Vagina (tissue), 2 donors: Measurements from ENCODE around the gene RAB3GAP2. TPM values are rescaled to one million over a fixed set of nuclear protein-coding genes. Genes with fewer than 3 reads are reported as not detected.
"Not testable (repeated sequence)": the region's sequence is repeated elsewhere in the genome, so short reads cannot be mapped to it uniquely, and the experiment has no call there.

Experiments used
- DNase-seq, 2 donors: peaks; one replicate each; pipeline ENCODE4 v3.0.0-alpha.2; 2017; ENCODE audit errors: extremely low spot score in 2 of 2
- H3K27ac ChIP-seq: fragments of 200-600 bp; sonication (generic); one replicate; pipeline ENCODE4 v1.5.1; 2019
- H3K27me3 ChIP-seq: fragments of 200-600 bp; sonication (generic); one replicate; pipeline ENCODE4 v1.5.1; 2019
- H3K36me3 ChIP-seq, 2 donors: fragments of 200-600 bp; sonication (generic); one replicate each; pipeline ENCODE4 v1.5.1; 2017 to 2019
- H3K4me1 ChIP-seq: fragments of 200-600 bp; sonication (generic); one replicate; pipeline ENCODE4 v1.5.1; 2019
- H3K4me3 ChIP-seq, 2 donors: fragments of 200-600 bp; sonication (generic); 1 replicate in 1 of 2; 2 replicates in 1 of 2; pipeline ENCODE4 v1.5.1; 2016 to 2019
- H3K9me3 ChIP-seq: fragments of 200-600 bp; sonication (generic); one replicate; pipeline ENCODE4 v1.5.1; 2019
- CTCF ChIP-seq, 3 experiments: fragments of 450-650 bp in 2 of 3; fragments of 200-600 bp in 1 of 3; sonication (generic) in 1 of 3; IDR thresholded peaks; one replicate each; pipeline ENCODE4 v1.5.1; 2017 to 2019; ENCODE audit warnings: antibody characterized with exemption in 3 of 3, mild to moderate bottlenecking in 2 of 3, moderate library complexity in 2 of 3
- POLR2A ChIP-seq, 2 donors: fragments of 450-650 bp; IDR thresholded peaks; one replicate each; pipeline ENCODE4 v1.6.1; 2017; ENCODE audit warnings: antibody characterized with exemption in 2 of 2, mild to moderate bottlenecking in 2 of 2, moderate library complexity in 2 of 2
- POLR2AphosphoS5 ChIP-seq, 2 donors: sonication (generic); formaldehyde crosslinking; IDR thresholded peaks; one replicate each; pipeline ENCODE4 v1.9.0; 2017; ENCODE audit warnings: antibody characterized with exemption in 2 of 2, mild to moderate bottlenecking in 2 of 2, low read depth in 1 of 2; ENCODE audit not compliant: insufficient read depth in 1 of 2
- intact Hi-C: fragments of 100-400 bp; cut with DNase I; formaldehyde crosslinking; loops from one replicate; pipeline ENCODE4 v1.15.1; 2023
- total RNA-seq: library from RNA; depleted of rRNA; stranded (reverse); fragments of >200 nt; gene quantifications from one replicate; pipeline ENCODE4 v1.2.3, GENCODE V29; 2016

Gene RAB3GAP2
- total RNA-seq, 1 donor from 2014 or later: 16.9 TPM

DNA sequence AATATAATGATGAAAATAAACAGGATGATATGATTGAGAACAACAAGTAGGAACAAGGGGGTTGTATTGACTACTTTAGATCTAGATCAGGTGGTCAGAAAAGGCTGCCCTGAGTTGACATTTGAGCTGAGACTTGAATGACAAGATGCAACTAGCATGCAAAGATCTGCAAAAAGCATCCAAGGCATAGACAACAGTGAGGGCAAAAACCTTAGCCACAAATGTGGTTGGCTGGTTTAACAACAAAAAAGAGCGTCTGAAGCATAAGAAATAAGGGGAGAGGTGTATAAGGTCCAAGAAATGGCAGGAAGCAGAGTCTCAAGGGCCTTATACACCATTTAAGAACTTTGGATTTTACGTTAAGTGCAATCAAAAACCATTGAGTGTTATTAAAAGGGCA is 3.2 kb downstream of the RAB3GAP2 start:
- intact Hi-C loops: no loop called here
- Histone ChIP-seq H3K27me3 (no peaks in the 10 kb centered on the region), H3K4me3 (no peak overlapping the region), H3K27ac (no peak overlapping the region), H3K9me3 (no peaks in the 10 kb centered on the region), H3K36me3 (peaks cover 0 to 9% of the 10 kb centered on the region in 2 donors), H3K4me1 (peaks cover 26% of the 10 kb centered on the region)
- DNase-seq: no peak
- TF ChIP-seq CTCF (IDR thresholded peaks at IDR 0.05): no peak
- TF ChIP-seq POLR2A (IDR thresholded peaks at IDR 0.05): no peak
- no peak for TF ChIP-seq POLR2AphosphoS5 (IDR thresholded peaks at IDR 0.05; ENCODE audit: insufficient read depth in 1 of 2, low read depth in 1 of 2)

- Histone ChIP-seq H3K4me1 (peaks cover 26% of the 10 kb centered on the region), H3K4me3 (no peak overlapping the region), H3K27ac (no peak overlapping the region), H3K9me3 (no peaks in the 10 kb centered on the region), H3K36me3 (peaks cover 0 to 9% of the 10 kb centered on the region in 2 donors), H3K27me3 (no peaks in the 10 kb centered on the region)
- no peak for DNase-seq
- no peak for TF ChIP-seq POLR2AphosphoS5 (IDR thresholded peaks at IDR 0.05; ENCODE audit: insufficient read depth in 1 of 2, low read depth in 1 of 2)
- no peak for TF ChIP-seq POLR2A (IDR thresholded peaks at IDR 0.05)
- TF ChIP-seq CTCF (IDR thresholded peaks at IDR 0.05): no peak
- intact Hi-C loops: no loop called here
Observed at GRCh38 chr1:220267630-220268029, 4.6 kb downstream of the RAB3GAP2 start.

DNA sequence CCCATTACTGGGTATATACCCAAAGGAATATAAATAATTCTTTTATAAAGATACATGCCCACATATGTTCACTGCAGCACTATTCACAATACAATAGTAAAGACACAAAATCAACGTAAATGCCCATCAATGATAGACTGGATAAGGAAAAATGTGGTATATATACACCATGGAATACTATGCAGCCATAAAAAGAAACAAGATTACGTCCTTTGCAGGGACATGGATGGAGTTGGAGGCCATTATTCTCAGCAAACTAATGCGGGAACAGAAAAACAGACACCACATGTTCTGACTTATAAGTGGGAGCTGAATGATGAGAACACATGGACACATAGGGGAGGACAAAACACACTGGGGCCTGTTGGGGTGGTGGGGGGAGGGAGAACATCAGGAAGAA is 12.0 kb downstream of the RAB3GAP2 start:
- H3K9me3 ChIP-seq, H3K4me1 ChIP-seq, H3K4me3 ChIP-seq, H3K36me3 ChIP-seq, intact Hi-C loops, H3K27me3 ChIP-seq, DNase-seq, H3K27ac ChIP-seq: not testable (repeated sequence)

DNA sequence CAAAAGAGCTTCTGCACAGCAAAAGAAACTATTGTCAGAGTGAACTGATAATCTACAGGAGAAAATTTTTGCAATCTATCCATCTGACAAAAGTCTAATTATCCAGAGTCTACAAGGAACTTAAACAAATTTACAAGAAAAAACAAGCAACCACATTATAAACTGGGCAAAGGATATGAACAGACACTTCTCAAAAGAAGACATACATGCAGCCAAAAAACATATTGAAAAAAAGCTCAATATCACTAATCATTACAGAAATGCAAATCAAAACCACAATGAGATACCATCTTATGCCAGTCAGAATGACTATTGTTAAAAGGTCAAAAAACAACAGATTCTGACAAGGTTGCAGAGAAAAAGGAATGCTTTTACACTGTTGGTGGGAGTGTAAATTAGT is 12.5 kb downstream of the RAB3GAP2 start:
- H3K36me3 ChIP-seq, H3K4me3 ChIP-seq, intact Hi-C loops: not testable (repeated sequence)

DNA sequence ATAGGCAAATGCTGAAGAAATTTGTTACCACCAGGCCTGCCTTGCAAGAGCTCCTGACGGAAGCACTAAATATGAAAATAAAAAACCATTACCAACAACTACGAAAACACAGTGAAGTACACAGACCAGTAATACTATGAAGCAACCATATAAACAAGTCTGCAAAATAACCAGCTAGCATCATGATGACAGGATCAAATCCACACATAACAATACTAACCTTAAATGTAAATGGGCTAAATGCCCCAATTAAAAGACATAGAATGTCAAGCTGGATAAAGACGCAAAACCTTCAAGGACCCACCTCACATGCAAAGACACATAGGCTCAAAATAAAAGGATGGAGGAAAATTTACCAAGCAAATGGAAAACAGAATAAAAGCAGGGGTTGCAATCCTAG is 16.1 kb downstream of the RAB3GAP2 start:
- DNase-seq, intact Hi-C loops, H3K4me3 ChIP-seq, H3K9me3 ChIP-seq, H3K27me3 ChIP-seq, H3K27ac ChIP-seq, H3K4me1 ChIP-seq: not testable (repeated sequence)
- H3K36me3 ChIP-seq: peaks cover 0 to 18% of the 10 kb centered on the region in 2 donors

More for the DNA sequence above, 12.5 kb downstream of the RAB3GAP2 start:
- not testable (repeated sequence) for H3K4me1 ChIP-seq, H3K27ac ChIP-seq, H3K27me3 ChIP-seq, H3K9me3 ChIP-seq, DNase-seq

DNA sequence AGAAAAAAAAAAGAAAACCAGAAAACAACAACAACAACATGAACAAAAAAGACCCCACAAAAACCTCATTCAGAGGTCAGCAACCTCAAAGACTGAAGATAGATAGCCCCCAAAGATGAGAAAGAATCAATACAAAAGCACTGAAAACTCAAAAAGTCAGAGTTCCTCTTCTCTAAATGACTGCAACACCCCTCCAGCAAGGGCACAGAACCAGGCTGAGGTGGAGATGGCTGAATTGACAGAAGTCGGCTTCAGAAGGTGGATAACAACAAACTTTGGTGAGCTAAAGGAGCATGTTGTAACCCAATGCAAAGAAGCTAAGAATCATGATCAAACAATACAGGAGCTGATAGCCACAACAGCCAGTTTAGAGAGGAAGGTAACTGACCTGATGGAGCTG is 17.0 kb downstream of the RAB3GAP2 start:
- Histone ChIP-seq H3K27me3 (no peaks in the 10 kb centered on the region), H3K36me3 (peaks cover 0 to 18% of the 10 kb centered on the region in 2 donors), H3K9me3 (no peaks in the 10 kb centered on the region), H3K4me3 (no peak overlapping the region), H3K27ac (no peak overlapping the region), H3K4me1 (no peaks in the 10 kb centered on the region)
- DNase-seq: no peak
- intact Hi-C loops: no loop called here
- TF ChIP-seq POLR2AphosphoS5 (IDR thresholded peaks at IDR 0.05; ENCODE audit: insufficient read depth in 1 of 2, low read depth in 1 of 2): no peak
- TF ChIP-seq CTCF (IDR thresholded peaks at IDR 0.05): no peak
- TF ChIP-seq POLR2A (IDR thresholded peaks at IDR 0.05): no peak

DNA sequence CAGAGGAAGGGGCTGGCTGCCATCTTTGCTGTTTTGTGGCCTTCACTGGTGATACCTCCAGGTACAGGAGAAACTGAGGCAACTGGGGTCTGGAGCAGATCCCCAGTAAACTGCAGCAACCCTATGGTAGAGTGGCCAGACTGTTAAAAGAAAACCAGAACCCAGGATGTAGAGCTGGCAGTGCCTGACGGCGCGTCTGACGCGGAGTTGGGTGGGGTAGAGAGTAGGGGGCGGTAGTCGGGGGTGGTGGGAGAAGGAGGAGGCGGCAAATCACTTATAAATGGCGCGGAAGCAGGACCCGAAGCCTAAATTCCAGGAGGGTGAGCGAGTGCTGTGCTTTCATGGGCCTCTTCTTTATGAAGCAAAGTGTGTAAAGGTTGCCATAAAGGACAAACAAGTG is 19.0 kb downstream of the RAB3GAP2 start:
- intact Hi-C loops, H3K27me3 ChIP-seq, H3K4me3 ChIP-seq, DNase-seq, H3K27ac ChIP-seq, H3K4me1 ChIP-seq, H3K9me3 ChIP-seq: not testable (repeated sequence)
- H3K36me3 ChIP-seq: peaks cover 0 to 24% of the 10 kb centered on the region in 2 donors
